ENCODE results near the gene SND1.

SND1 gene

DNA sequence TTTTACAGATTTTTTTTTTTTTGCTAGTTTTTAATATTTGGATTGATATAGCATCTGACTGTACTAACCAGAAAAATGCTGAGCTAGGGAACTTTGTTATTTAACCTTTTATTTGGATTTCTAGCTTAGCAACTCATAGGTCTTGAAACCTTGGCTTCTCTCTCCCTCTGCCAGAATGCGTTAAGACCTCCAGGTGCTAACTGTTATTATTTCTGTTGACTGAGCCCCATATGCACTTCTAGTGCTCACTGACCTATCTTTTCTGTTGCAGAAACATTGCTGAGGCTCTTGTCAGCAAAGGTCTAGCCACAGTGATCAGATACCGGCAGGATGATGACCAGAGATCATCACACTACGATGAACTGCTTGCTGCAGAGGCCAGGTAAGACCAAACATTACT, 235.6 kb downstream of the SND1 start:
- no peak for DNase-seq (ENCODE audit: extremely low spot score)
- ChIA-PET CTCF (interaction anchor here (0.6 kb wide), 1 partner anchor 48 kb away, joined by 3 read pairs; no protein-coding TSS in a partner anchor), POLR2A (no interaction called here)
- TF ChIP-seq HDGF (IDR thresholded peaks at IDR 0.05; ENCODE audit: borderline replicate concordance) = no peak
- TF ChIP-seq FOXA1 (IDR thresholded peaks at IDR 0.05) = no peak
- TF ChIP-seq NFRKB (IDR thresholded peaks at IDR 0.05) = no peak
- no peak for TF ChIP-seq L3MBTL2 (conservative IDR thresholded peaks at IDR 0.05)
- no peak for TF ChIP-seq ARNT (IDR thresholded peaks at IDR 0.05)
- TF ChIP-seq BHLHE40 (IDR thresholded peaks at IDR 0.05; ENCODE audit: borderline replicate concordance) = no peak
- TF ChIP-seq ELF4 (IDR thresholded peaks at IDR 0.05) = no peak
- TF ChIP-seq SUZ12 (IDR thresholded peaks at IDR 0.05) = no peak

DNA sequence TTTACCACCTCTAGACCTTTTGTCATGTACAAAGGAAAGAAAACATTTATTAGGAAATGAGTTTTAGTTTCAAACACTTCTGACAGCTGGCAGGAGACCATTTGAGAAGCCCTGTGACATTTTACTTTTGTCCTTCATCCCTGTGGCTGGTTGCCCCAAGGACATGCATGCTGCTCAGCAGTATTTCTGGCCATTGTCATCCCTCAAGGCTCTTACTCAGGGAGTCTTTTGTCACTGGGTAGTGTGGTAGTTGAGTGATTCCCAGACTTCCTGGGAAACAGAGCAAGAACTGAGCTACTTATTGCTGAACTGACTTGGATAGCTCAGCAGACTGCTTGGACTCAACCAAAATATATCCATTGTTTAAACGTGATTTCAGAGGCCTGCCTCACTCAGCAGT, 236.4 kb downstream of the SND1 start:
- ChIA-PET POLR2A (no interaction called here), CTCF (no interaction called here)
- no peak for DNase-seq (ENCODE audit: extremely low spot score)
- no peak for TF ChIP-seq HDGF (IDR thresholded peaks at IDR 0.05; ENCODE audit: borderline replicate concordance)
- TF ChIP-seq L3MBTL2 (conservative IDR thresholded peaks at IDR 0.05) = no peak
- no peak for TF ChIP-seq CTBP1 (IDR thresholded peaks at IDR 0.05; ENCODE audit: borderline replicate concordance)
- TF ChIP-seq FOXA1 (IDR thresholded peaks at IDR 0.05) = no peak
- no peak for TF ChIP-seq SUZ12 (IDR thresholded peaks at IDR 0.05)
- no peak for TF ChIP-seq ZNF384 (IDR thresholded peaks at IDR 0.05)
- TF ChIP-seq NFRKB (IDR thresholded peaks at IDR 0.05) = no peak
- TF ChIP-seq FOXM1 (IDR thresholded peaks at IDR 0.05; ENCODE audit: borderline replicate concordance) = no peak
- no peak for TF ChIP-seq BHLHE40 (IDR thresholded peaks at IDR 0.05; ENCODE audit: borderline replicate concordance)
- no peak for TF ChIP-seq LEF1 (IDR thresholded peaks at IDR 0.05; ENCODE audit: borderline replicate concordance)
- no peak for TF ChIP-seq ARNT (IDR thresholded peaks at IDR 0.05)
- TF ChIP-seq SP1 (IDR thresholded peaks at IDR 0.05) = no peak
- no peak for TF ChIP-seq FOXK2 (IDR thresholded peaks at IDR 0.05)
- TF ChIP-seq ELF4 (IDR thresholded peaks at IDR 0.05) = no peak
- no peak for TF ChIP-seq TARDBP (IDR thresholded peaks at IDR 0.05)
- TF ChIP-seq, protein P1, sequence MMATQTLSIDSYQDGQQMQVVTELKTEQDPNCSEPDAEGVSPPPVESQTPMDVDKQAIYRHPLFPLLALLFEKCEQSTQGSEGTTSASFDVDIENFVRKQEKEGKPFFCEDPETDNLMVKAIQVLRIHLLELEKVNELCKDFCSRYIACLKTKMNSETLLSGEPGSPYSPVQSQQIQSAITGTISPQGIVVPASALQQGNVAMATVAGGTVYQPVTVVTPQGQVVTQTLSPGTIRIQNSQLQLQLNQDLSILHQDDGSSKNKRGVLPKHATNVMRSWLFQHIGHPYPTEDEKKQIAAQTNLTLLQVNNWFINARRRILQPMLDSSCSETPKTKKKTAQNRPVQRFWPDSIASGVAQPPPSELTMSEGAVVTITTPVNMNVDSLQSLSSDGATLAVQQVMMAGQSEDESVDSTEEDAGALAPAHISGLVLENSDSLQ (IDR thresholded peaks at IDR 0.05) = no peak

DNA sequence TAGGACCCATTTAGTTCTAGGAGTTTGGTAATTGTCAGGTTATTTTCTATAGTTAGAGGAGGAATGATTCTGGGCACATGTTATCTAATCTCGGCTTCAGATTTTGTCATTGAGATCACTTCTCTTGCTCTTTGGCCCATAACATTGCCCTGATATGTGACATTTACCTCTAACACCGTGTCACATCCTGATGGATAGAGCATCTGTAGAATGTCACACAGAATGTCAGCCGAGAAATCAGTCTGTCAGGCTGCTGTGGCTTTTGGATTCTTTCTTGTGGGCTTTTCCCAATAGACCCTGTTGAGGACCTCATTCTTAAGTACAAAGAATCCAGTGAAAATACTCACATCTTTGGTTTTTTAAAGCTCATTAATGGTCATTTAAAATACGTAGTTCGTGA, 236.8 kb downstream of the SND1 start:
- ChIA-PET CTCF (no interaction called here), POLR2A (no interaction called here)
- no peak for DNase-seq (ENCODE audit: extremely low spot score)
- TF ChIP-seq HDGF (IDR thresholded peaks at IDR 0.05; ENCODE audit: borderline replicate concordance) = no peak
- TF ChIP-seq FOXK2 (IDR thresholded peaks at IDR 0.05) = no peak

DNA sequence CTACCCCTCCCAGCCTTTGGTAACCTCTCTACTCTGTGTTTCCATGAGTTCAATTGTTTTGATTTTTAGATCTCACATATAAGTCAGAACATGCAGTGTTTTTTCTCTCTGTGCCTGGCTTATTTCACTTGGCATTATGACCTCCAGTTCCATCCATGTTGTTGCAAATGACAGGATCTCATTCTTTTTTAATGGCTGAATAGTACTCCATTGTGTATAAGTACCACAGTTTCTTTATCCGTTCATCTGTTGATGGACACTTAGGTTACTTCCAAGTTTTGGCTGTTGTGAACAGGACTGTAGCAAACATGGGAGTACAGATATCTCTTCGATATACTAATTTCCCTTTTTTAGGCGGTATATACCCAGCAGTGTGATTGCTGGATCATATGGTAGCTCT, 237.7 kb downstream of the SND1 start:
- POLR2A ChIA-PET = no interaction called here
- CTCF ChIA-PET = no interaction called here
- DNase-seq (ENCODE audit: extremely low spot score) = no peak
- TF ChIP-seq ZNF384 (IDR thresholded peaks at IDR 0.05) (no peak), TARDBP (IDR thresholded peaks at IDR 0.05) (no peak), ARNT (IDR thresholded peaks at IDR 0.05) (no peak), BHLHE40 (IDR thresholded peaks at IDR 0.05; ENCODE audit: borderline replicate concordance) (no peak), NFRKB (IDR thresholded peaks at IDR 0.05) (no peak), FOXA1 (IDR thresholded peaks at IDR 0.05) (no peak), FOXK2 (IDR thresholded peaks at IDR 0.05) (no peak), CTBP1 (IDR thresholded peaks at IDR 0.05; ENCODE audit: borderline replicate concordance) (no peak), HDGF (IDR thresholded peaks at IDR 0.05; ENCODE audit: borderline replicate concordance) (no peak)

DNA sequence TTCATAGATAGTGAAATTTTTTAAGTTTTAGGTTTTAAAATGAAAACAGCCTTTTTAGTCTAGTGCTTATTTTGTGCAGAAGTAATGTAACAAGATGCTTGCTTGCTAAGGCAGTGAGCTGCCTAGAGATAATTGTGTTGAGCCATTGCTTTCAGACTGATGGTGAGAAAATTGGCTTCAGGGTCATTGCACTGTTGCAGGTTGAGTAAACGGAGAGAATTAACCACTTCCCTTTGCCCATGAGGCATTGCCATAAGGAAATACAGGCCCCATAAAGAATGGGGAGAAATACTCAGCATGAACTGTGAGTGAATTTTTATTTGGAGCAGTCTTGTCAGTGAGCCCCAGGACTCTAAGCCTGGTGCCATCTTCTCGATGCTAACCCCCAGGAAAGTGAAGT, 238.7 kb downstream of the SND1 start:
- no peak for DNase-seq (ENCODE audit: extremely low spot score)
- POLR2A ChIA-PET = no interaction called here
- TF ChIP-seq CTBP1 (IDR thresholded peaks at IDR 0.05; ENCODE audit: borderline replicate concordance) = no peak
- TF ChIP-seq BHLHE40 (IDR thresholded peaks at IDR 0.05; ENCODE audit: borderline replicate concordance) = no peak
- TF ChIP-seq ZNF384 (IDR thresholded peaks at IDR 0.05) = no peak
- TF ChIP-seq FOXA1 (IDR thresholded peaks at IDR 0.05) = no peak
- TF ChIP-seq ARNT (IDR thresholded peaks at IDR 0.05) = no peak
- no peak for TF ChIP-seq L3MBTL2 (conservative IDR thresholded peaks at IDR 0.05)
- no peak for TF ChIP-seq LEF1 (IDR thresholded peaks at IDR 0.05; ENCODE audit: borderline replicate concordance)
- no peak for TF ChIP-seq ELF4 (IDR thresholded peaks at IDR 0.05)
- no peak for TF ChIP-seq NFRKB (IDR thresholded peaks at IDR 0.05)
- no peak for TF ChIP-seq SP1 (IDR thresholded peaks at IDR 0.05)

DNA sequence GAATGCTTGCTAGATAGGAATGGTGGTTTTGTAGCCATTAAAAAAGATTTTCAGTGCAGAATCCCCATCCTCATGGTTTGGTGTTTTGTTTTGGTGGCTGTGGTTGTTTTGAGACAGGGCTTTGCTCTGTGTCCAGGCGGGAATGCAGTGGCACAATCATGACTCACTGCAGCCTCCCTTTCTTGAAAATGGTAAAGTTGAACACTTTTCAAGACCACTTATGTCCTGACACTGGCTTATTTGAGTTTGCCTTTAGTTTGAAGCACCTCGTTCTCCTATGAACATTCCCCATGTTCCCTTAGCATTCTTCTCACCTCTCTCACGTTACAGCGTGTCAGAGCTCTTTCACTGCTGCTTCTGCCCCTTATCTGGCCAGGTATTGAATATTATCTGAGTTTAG, 239.2 kb downstream of the SND1 start:
- no peak for TF ChIP-seq ELF4 (IDR thresholded peaks at IDR 0.05)
- no peak for TF ChIP-seq NFRKB (IDR thresholded peaks at IDR 0.05)
- TF ChIP-seq L3MBTL2 (conservative IDR thresholded peaks at IDR 0.05) = no peak
- no peak for TF ChIP-seq LEF1 (IDR thresholded peaks at IDR 0.05; ENCODE audit: borderline replicate concordance)
- TF ChIP-seq SUZ12 (IDR thresholded peaks at IDR 0.05) = no peak
- no peak for TF ChIP-seq BHLHE40 (IDR thresholded peaks at IDR 0.05; ENCODE audit: borderline replicate concordance)
- TF ChIP-seq FOXM1 (IDR thresholded peaks at IDR 0.05; ENCODE audit: borderline replicate concordance) = no peak
- TF ChIP-seq SP1 (IDR thresholded peaks at IDR 0.05) = no peak
- TF ChIP-seq TARDBP (IDR thresholded peaks at IDR 0.05) = no peak
- TF ChIP-seq ARNT (IDR thresholded peaks at IDR 0.05) = no peak
- TF ChIP-seq CTBP1 (IDR thresholded peaks at IDR 0.05; ENCODE audit: borderline replicate concordance) = no peak
- no peak for TF ChIP-seq FOXK2 (IDR thresholded peaks at IDR 0.05)
- TF ChIP-seq FOXA1 (IDR thresholded peaks at IDR 0.05) = no peak
- no peak for TF ChIP-seq HDGF (IDR thresholded peaks at IDR 0.05; ENCODE audit: borderline replicate concordance)
- ChIA-PET POLR2A (no interaction called here), CTCF (no interaction called here)
- DNase-seq (ENCODE audit: extremely low spot score) = no peak

More for the DNA sequence above, 238.7 kb downstream of the SND1 start:
- CTCF ChIA-PET = no interaction called here

DNA sequence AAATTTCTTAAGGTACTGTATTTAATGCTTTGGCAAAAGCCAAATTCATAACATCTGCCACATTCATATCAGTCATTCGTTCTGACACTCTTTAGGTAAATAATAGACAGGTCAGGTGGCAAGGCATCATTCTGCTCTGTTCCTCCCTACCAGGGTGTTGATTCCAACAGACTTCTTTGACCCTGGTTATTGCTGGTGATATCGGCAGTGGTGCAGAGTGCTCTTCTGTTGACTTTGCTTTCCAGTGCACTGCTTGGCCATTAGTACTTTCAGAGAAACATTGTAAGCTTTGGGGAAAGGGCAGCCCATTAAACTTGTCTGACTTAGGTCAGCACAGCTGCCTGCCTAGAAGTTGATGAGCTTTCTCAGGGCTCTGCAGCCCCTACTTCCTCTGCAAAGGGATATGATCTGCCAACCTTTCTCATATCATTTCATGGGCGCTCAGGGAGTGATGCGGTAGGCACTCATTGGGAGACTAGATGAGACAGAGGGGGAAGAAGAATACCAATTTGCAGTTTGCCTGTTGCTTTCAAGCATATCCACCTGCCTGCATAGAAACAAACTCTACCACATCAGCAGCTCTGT, 240.0 kb downstream of the SND1 start:
- TF ChIP-seq ARNT (IDR thresholded peaks at IDR 0.05) (no peak), NFRKB (IDR thresholded peaks at IDR 0.05) (no peak), SUZ12 (IDR thresholded peaks at IDR 0.05) (no peak), FOXK2 (IDR thresholded peaks at IDR 0.05) (no peak), BHLHE40 (IDR thresholded peaks at IDR 0.05; ENCODE audit: borderline replicate concordance) (no peak), SP1 (IDR thresholded peaks at IDR 0.05) (no peak), FOXM1 (IDR thresholded peaks at IDR 0.05; ENCODE audit: borderline replicate concordance) (no peak), LEF1 (IDR thresholded peaks at IDR 0.05; ENCODE audit: borderline replicate concordance) (no peak), L3MBTL2 (conservative IDR thresholded peaks at IDR 0.05) (no peak), HDGF (IDR thresholded peaks at IDR 0.05; ENCODE audit: borderline replicate concordance) (no peak), CTBP1 (IDR thresholded peaks at IDR 0.05; ENCODE audit: borderline replicate concordance) (no peak), FOXA1 (IDR thresholded peaks at IDR 0.05) (no peak), TARDBP (IDR thresholded peaks at IDR 0.05) (no peak), ELF4 (IDR thresholded peaks at IDR 0.05) (no peak)
- TF ChIP-seq, protein P1 (IDR thresholded peaks at IDR 0.05) = no peak
- CTCF ChIA-PET = no interaction called here
- POLR2A ChIA-PET = no interaction called here

More for the DNA sequence above, 240.0 kb downstream of the SND1 start:
- no peak for DNase-seq (ENCODE audit: extremely low spot score)
